Activated naive CD4-positive, alpha-beta T cell treated with anti-CD3 and anti-CD28 coated beads, Interleukin-2, amount 50 U/mL, for 24 hours (primary cell): Measurements from ENCODE around the gene HBQ1.
A peak's percentile ranks its signal among the peaks of the same experiment; 100 is the strongest.
"Not testable (repeated sequence)": the region's sequence is repeated elsewhere in the genome, so short reads cannot be mapped to it uniquely, and the experiment has no call there.

Source experiments
- H3K27ac Mint-ChIP-seq: one replicate; pipeline ENCODE4 v1.8.0; 2021; ENCODE audit warnings: mild to moderate bottlenecking, mixed read lengths
- H3K27me3 Mint-ChIP-seq: one replicate; pipeline ENCODE4 v1.8.0; 2021; ENCODE audit warnings: mixed read lengths
- H3K36me3 Mint-ChIP-seq: one replicate; pipeline ENCODE4 v1.8.0; 2021; ENCODE audit warnings: mixed read lengths
- H3K4me1 Mint-ChIP-seq: one replicate; pipeline ENCODE4 v1.8.0; 2021; ENCODE audit warnings: mixed read lengths
- H3K4me3 Mint-ChIP-seq: one replicate; pipeline ENCODE4 v1.8.0; 2021; ENCODE audit warnings: mild to moderate bottlenecking, mixed read lengths
- H3K9me3 Mint-ChIP-seq: one replicate; pipeline ENCODE4 v1.8.0; 2021; ENCODE audit warnings: mixed read lengths

The HBQ1 gene

GRCh38 chr16:204046-204445 is 23.8 kb downstream of the HBQ1 start:
- not testable (repeated sequence) for H3K4me3 Mint-ChIP-seq, H3K27me3 Mint-ChIP-seq, H3K27ac Mint-ChIP-seq, H3K9me3 Mint-ChIP-seq, H3K4me1 Mint-ChIP-seq
- H3K36me3 Mint-ChIP-seq, result peaks cover 14% of the 10 kb centered on the region

- not testable (repeated sequence) for H3K27me3 Mint-ChIP-seq, H3K9me3 Mint-ChIP-seq, H3K27ac Mint-ChIP-seq, H3K4me3 Mint-ChIP-seq, H3K4me1 Mint-ChIP-seq
- peaks cover 11% of the 10 kb centered on the region for H3K36me3 Mint-ChIP-seq
These were observed 29.1 kb downstream of the HBQ1 start for GRCh38 chr16:209359-209758.

- H3K9me3 Mint-ChIP-seq, H3K27ac Mint-ChIP-seq, H3K27me3 Mint-ChIP-seq, H3K4me3 Mint-ChIP-seq: not testable (repeated sequence)
- peaks cover 10% of the 10 kb centered on the region for H3K36me3 Mint-ChIP-seq
- peaks cover 12% of the 10 kb centered on the region for H3K4me1 Mint-ChIP-seq
These were observed 31.4 kb downstream of the HBQ1 start for GRCh38 chr16:211631-212180.

GRCh38 chr16:212999-213398 is 32.7 kb downstream of the HBQ1 start:
- Mint-ChIP-seq H3K4me3 (no peak overlapping the region), H3K27me3 (no peaks in the 10 kb centered on the region), H3K36me3 (peaks cover 9% of the 10 kb centered on the region), H3K4me1 (peaks cover 12% of the 10 kb centered on the region), H3K9me3 (no peaks in the 10 kb centered on the region), H3K27ac (no peak overlapping the region)

GRCh38 chr16:220021-220420 is 39.8 kb downstream of the HBQ1 start:
- peaks cover 14% of the 10 kb centered on the region for H3K4me1 Mint-ChIP-seq
- no peaks in the 10 kb centered on the region for H3K27me3 Mint-ChIP-seq
- H3K9me3 Mint-ChIP-seq, result no peaks in the 10 kb centered on the region
- H3K27ac Mint-ChIP-seq, result no peak overlapping the region
- peaks cover 9% of the 10 kb centered on the region for H3K36me3 Mint-ChIP-seq
- H3K4me3 Mint-ChIP-seq, result no peak overlapping the region

- peak overlapping the region; percentile 90 for H3K27ac Mint-ChIP-seq
- H3K9me3 Mint-ChIP-seq, result no peaks in the 10 kb centered on the region
- H3K27me3 Mint-ChIP-seq, result no peaks in the 10 kb centered on the region
- H3K4me1 Mint-ChIP-seq, result peaks cover 36% of the 10 kb centered on the region
- peak overlapping the region; percentile 91 for H3K4me3 Mint-ChIP-seq
- H3K36me3 Mint-ChIP-seq, result peaks cover 4% of the 10 kb centered on the region
These were observed 48.0 kb downstream of the HBQ1 start for GRCh38 chr16:228151-228851.

GRCh38 chr16:228852-229730 is 48.8 kb downstream of the HBQ1 start, which contains the start of gene LUC7L:
LUC7L (minus strand) TSS chr16:229449; CDS start chr16:229339, 110 bp downstream.
- peak within 1 kb of the TSS; percentile 91 for H3K4me3 Mint-ChIP-seq
- H3K27me3 Mint-ChIP-seq, result no peaks in the 10 kb centered on the region
- no peaks in the 10 kb centered on the region for H3K9me3 Mint-ChIP-seq
- peak within 1 kb of the TSS; percentile 92 for H3K27ac Mint-ChIP-seq
- peaks cover 4% of the 10 kb centered on the region for H3K36me3 Mint-ChIP-seq
- H3K4me1 Mint-ChIP-seq, result peaks cover 36% of the 10 kb centered on the region

- Mint-ChIP-seq H3K36me3 (peaks cover 4% of the 10 kb centered on the region), H3K4me1 (peaks cover 36% of the 10 kb centered on the region), H3K27ac (no peak overlapping the region), H3K27me3 (no peaks in the 10 kb centered on the region), H3K9me3 (no peaks in the 10 kb centered on the region), H3K4me3 (peak overlapping the region; percentile 55)
These were observed 49.5 kb downstream of the HBQ1 start for GRCh38 chr16:229731-230281.

GRCh38 chr16:230351-230750 is 50.1 kb downstream of the HBQ1 start:
- H3K4me1 Mint-ChIP-seq, result peaks cover 41% of the 10 kb centered on the region
- not testable (repeated sequence) for H3K27ac Mint-ChIP-seq, H3K9me3 Mint-ChIP-seq, H3K27me3 Mint-ChIP-seq, H3K4me3 Mint-ChIP-seq, H3K36me3 Mint-ChIP-seq
